ENCODE measurements around the gene RAC2.

Gene RAC2

GRCh38 chr22:37218771-37219411 lies 25.2 kb downstream of the RAC2 start:
- H3K4me3 ChIP-seq (ENCODE audit: low read length): no peak overlapping the region
- DNase-seq (ENCODE audit: low read depth): no peak
- TF ChIP-seq CTCF (IDR thresholded peaks at IDR 0.05; ENCODE audit: insufficient read depth, low read depth, low read length, missing control alignments): no peak

- H3K4me3 ChIP-seq (ENCODE audit: low read length): no peak overlapping the region
- no peak for DNase-seq (ENCODE audit: low read depth)
- TF ChIP-seq CTCF (IDR thresholded peaks at IDR 0.05; ENCODE audit: insufficient read depth, low read depth, low read length, missing control alignments): no peak
Observed at GRCh38 chr22:37218399-37218770, 25.7 kb downstream of the RAC2 start.

GRCh38 chr22:37215890-37216289 lies 28.2 kb downstream of the RAC2 start:
- no peak for DNase-seq (ENCODE audit: low read depth)
- TF ChIP-seq CTCF (IDR thresholded peaks at IDR 0.05; ENCODE audit: insufficient read depth, low read depth, low read length, missing control alignments): no peak
- H3K4me3 ChIP-seq (ENCODE audit: low read length): no peak overlapping the region

GRCh38 chr22:37214731-37215030 lies 29.4 kb downstream of the RAC2 start:
- no peak overlapping the region for H3K4me3 ChIP-seq (ENCODE audit: low read length)
- DNase-seq (ENCODE audit: low read depth): no peak
- TF ChIP-seq CTCF (IDR thresholded peaks at IDR 0.05; ENCODE audit: insufficient read depth, low read depth, low read length, missing control alignments): no peak

GRCh38 chr22:37213941-37214730 lies 29.9 kb downstream of the RAC2 start:
- no peak for DNase-seq (ENCODE audit: low read depth)
- TF ChIP-seq CTCF (IDR thresholded peaks at IDR 0.05; ENCODE audit: insufficient read depth, low read depth, low read length, missing control alignments): no peak

GRCh38 chr22:37213218-37213855 lies 30.7 kb downstream of the RAC2 start:
- no peak overlapping the region for H3K4me3 ChIP-seq (ENCODE audit: low read length)
- no peak for DNase-seq (ENCODE audit: low read depth)
- no peak for TF ChIP-seq CTCF (IDR thresholded peaks at IDR 0.05; ENCODE audit: insufficient read depth, low read depth, low read length, missing control alignments)

More at GRCh38 chr22:37213941-37214730, 29.9 kb downstream of the RAC2 start:
- no peak overlapping the region for H3K4me3 ChIP-seq (ENCODE audit: low read length)

Measured in epithelial cell of esophagus (primary cell).